ENCODE measurements around the gene AKAP8.
"Not testable (repeated sequence)": the region's sequence is repeated elsewhere in the genome, so short reads cannot be mapped to it uniquely, and the experiment has no call there.

- TF ChIP-seq CTCF (conservative IDR thresholded peaks at IDR 0.05; ENCODE audit: low read length); EZH2phosphoT487 (IDR thresholded peaks at IDR 0.05; ENCODE audit: borderline replicate concordance): not testable (repeated sequence)
These were observed 15.8 kb downstream of the AKAP8 start for GRCh38 chr19:15363791-15364190.

Data from Loucy (cell line).